Sigmoid colon (tissue), 4 donors: ENCODE results near the gene CALY.

Source experiments
- EP300 ChIP-seq, 4 donors: sonication (generic); formaldehyde crosslinking; IDR thresholded peaks; one replicate each; pipeline ENCODE4 v1.6.1; 2017; ENCODE audit warnings: antibody characterized with exemption in 4 of 4
- TF ChIP-seq, protein P1 (sequence below), 4 experiments: fragments of 450-650 bp in 3 of 4; fragments of 200-600 bp in 1 of 4; IDR thresholded peaks; one replicate each; pipeline ENCODE4 v1.5.1; 2016 to 2019; ENCODE audit warnings: antibody characterized with exemption in 4 of 4, mild to moderate bottlenecking in 3 of 4, moderate library complexity in 2 of 4

- TF ChIP-seq, protein P1, sequence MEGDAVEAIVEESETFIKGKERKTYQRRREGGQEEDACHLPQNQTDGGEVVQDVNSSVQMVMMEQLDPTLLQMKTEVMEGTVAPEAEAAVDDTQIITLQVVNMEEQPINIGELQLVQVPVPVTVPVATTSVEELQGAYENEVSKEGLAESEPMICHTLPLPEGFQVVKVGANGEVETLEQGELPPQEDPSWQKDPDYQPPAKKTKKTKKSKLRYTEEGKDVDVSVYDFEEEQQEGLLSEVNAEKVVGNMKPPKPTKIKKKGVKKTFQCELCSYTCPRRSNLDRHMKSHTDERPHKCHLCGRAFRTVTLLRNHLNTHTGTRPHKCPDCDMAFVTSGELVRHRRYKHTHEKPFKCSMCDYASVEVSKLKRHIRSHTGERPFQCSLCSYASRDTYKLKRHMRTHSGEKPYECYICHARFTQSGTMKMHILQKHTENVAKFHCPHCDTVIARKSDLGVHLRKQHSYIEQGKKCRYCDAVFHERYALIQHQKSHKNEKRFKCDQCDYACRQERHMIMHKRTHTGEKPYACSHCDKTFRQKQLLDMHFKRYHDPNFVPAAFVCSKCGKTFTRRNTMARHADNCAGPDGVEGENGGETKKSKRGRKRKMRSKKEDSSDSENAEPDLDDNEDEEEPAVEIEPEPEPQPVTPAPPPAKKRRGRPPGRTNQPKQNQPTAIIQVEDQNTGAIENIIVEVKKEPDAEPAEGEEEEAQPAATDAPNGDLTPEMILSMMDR (IDR thresholded peaks at IDR 0.05) = no peak
- no peak for TF ChIP-seq EP300 (IDR thresholded peaks at IDR 0.05)
Observed at GRCh38 chr10:133303206-133303605, 33.5 kb downstream of the CALY start.
